NCI-H82 (cell line): ENCODE results near the gene CSNK1D.
"Not testable (repeated sequence)": the region's sequence is repeated elsewhere in the genome, so short reads cannot be mapped to it uniquely, and the experiment has no call there.

Experiments used
- DNase-seq: peaks from one replicate; lab custom pipeline; 2025; lab: John Stamatoyannopoulos, UW

Gene CSNK1D

DNA sequence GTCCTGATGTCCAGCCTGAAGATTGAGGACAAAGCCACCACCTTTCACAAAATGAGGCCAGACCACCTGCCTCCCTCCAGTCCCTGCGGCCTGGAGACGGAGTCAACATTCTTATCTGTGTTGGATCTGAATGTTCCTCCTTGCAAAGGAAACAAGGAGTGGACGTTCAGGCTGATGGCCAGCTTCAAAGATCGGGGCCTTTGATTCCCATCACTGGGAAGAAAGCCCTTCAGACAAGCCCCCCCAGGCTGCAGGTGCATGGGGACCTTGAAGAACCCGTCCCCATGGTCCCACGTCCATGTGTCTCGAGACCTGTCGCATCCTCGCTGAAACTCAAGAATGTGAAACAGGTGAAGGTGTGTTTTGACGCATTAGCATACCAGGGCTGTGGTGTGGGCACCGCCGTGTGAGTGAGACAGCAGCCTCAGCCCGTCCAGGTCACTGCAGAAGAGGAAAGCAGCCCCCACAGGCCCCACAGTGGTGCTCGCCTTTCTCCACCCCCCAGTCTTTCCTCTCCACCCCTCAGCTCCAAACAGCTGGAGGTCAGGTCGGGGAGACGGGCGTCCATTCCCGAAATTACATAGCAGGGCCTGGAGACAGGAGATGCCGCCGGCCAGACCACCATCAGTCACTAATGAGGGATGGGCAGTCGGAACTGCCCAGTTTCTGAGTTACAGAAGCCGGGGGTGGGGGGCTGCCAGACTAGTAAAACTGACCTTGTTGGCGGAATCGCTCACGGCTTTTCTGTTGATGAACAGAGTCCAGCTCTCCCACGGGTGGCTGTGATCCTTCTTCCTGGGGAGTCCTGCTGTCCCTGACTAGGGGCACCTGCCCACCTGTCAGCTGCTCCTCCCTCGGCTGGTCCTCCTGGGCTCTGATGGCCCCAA lies 877 bp upstream of the CSNK1D start:
- DNase-seq: no peak

DNA sequence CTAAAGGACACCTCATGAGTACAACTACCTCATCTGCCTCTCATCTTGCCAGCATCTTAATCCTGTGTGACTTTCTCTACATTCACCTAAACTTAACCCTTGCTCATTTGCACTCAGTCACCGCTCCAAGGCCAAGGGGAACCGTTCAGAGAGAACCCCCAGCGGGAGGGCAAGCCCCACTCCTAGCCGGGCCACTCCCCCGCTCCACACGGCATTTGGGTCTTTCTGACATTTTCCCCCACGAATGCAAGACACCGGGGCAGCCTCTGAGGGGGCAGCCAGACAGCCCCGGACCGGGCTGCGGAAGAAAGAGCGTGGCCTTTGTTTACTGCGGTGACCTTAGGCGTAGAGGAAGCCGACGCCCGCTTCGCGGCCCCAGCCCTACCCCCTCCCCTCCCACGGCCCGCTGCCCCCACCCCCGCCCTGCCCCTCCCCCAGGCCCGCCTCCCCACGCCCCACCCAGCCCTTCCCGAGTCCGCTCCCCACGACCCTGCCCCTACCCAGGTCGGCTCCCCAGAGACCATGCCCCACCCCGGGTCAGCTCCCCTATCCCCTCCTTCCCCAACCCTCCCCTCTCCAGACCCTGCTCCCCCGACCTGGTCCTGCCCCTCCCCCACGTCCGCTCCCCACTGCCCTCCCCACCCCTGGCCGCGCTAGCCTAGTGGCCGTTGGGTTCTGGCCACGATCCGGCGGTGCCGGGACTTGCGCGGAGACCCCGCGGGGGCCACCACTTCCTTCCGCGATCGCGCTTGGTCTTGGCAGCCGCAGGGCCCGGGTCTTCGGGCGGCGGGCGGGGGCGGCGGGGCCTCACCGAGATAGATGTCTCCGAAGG lies 789 bp downstream of the CSNK1D start:
- peak; percentile 71 for DNase-seq

DNA sequence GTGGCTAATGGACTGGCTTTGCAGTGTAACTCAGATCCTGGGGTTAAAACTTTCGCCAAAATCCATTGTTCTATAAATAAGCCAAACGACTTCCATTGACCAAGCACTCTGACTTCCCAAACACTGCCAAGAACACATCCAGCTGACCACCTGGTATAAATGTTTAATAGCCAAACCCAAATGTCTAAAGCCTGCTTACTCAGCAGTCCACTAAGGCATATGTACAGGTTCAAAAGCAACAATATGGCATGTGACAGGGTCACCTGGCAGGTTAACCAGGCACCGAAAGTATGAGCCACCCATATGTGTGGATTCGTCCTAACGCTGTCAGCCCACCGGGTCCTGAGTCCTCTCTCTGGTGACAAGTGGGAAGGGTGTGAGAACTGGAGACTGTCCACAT lies 2.1 kb downstream of the CSNK1D start:
- DNase-seq: no peak

DNA sequence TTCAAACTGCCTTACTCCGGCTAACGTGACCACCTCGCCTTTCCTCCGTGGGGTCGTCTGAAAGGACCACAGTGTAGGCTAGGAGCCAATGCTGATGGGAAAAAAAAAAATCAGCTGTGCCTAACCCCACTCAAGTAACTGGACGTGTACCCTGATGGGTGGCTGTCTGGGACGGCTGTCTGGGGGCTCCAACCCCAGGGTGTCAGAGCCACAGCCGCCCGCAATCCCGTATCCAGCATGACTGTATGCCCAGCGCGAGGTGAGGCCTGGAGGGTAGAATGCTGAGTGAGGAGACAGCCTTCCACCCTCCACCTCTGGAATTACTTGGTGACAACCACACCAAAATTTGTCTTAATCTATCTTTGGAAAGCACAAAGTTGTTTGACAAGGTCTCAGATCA lies 2.8 kb downstream of the CSNK1D start:
- DNase-seq: no peak

DNA sequence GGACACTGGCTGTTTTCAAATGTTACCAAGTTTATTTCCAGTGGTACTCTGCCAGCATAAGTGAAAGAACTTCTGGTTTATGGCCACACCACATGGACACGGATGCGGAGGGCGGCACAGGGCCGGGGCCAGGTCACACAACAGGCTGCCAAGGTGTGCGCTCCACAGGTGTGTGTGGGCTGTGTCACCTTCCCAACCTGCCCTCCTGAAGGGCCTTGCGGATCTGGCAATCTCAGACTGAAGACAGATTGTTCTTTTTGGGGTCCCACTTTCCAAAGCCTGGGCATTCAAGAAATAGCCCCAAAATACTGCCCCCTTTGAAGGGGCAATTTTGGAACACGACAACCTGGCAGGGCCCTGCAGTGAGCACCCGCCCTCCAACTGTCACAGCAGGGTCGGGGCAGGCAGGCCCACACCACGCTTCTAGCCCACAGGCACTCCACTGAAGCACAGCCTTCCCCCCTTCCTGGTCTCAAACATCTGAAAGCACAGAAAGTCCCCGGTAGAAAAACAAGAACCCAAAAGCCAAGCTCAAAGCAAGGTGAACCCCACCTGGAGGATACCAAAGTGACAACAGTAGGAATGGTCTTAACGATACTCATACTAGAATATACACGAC lies 3.5 kb downstream of the CSNK1D start:
- no peak for DNase-seq

DNA sequence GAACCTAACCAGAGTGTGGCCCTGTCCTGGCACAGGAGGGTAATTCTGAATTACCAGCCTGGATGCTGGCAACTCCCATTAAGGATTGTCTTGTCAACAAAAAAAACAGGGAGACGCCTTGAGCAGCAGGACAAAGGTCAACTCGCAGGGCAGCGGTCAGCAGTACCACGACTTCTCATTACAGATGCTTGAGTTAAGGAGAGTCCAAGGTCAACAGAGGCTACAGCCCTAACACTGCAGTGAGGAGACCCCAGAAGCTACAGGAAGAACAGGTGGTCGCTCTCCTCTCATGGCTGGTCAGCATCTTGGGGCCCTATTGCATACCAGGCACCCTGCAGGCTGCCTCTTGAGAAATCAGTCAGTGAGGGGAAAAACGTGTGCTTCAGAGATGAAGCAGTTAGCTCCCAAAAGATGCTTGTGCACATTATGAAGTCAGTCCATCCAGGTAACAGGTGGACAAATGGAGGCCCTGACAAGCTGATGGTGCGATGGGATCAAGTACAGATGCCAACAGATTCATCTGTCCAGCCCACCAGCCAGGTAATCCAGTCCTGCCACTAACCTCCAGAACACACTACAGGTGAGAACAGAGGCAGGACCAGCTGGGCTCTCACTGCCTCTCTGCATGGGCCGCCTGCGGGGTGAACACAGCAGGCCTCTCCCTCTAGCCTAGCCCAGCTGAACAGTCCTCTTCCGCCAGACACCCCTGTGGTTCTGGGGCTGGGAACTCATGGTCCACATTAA lies 4.2 kb downstream of the CSNK1D start:
- DNase-seq: no peak

DNA sequence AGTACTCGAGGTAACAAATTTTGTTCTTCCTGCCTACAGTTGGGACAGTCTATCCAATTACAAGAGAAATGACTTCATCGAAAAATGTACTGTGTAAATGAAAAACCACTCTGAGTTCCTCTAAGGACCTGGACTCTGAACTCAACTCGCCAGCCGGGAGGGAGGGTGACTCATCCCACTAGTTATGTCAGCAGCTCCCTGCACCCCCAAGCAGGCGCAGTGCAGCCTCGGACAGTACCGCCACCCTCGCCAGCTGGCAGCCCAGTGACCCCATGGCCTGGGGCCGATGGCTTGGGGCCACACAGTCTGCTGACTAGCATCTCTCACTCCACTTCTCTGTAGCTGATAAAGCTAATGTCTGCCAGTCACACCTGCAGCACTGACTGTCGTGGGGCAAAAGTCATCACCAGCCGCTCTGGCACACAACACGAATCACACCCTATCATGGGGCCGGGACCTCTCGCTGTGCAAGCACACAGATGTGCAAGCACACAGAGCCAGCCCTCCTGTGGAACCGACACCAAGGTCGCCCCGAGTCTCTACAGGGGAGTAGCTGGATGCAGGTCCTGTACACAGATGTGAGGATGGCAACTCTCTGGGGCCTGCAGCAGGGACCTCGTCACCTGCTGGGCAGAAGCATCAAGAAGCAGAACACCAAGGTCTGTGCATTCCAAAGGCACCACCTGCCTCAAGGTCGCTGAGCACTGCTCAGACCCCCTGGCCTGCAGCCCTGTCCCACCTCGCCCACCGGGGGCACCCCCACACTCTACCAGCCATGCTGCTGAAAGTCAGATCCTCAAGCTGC lies 5.7 kb downstream of the CSNK1D start:
- no peak for DNase-seq

DNA sequence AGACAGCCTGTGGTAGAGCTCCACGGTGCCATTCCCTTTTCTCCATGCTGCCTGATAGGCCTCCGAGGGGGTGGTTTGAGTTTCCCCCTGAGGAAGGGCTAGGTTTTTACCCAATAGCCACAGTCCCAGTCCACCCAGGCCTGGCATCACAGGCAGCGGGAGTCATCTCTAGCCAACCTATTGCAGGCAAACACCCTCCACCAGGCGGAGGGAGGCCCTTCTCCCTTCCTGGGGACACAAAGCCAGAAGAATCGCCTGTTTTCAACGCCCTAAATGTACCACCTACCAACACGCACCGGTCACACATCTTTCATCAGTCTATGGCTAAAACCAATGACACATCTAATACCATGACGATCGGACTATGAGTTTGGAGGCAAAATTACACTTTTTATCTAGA lies 7.4 kb downstream of the CSNK1D start:
- DNase-seq: no peak

DNA sequence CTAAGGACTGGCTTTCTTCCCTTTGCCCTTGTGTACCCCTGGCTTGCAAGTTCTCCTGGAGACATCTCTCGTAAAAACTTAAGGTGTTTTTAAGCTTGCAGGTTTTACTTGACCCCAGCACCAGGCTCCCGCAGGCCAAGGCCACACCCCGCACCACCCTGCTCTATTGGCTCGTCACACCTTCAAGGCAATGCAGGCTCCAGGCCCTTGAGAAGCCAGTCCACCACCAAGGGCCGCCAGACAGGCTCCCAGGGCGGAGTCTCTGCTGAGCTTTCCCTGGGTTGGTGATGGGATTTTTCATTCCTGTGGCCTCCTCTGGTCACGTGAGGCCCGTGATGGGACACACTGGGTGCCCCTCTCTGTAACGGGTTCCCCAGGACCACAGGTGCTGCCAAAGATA lies 9.9 kb downstream of the CSNK1D start:
- DNase-seq: no peak

DNA sequence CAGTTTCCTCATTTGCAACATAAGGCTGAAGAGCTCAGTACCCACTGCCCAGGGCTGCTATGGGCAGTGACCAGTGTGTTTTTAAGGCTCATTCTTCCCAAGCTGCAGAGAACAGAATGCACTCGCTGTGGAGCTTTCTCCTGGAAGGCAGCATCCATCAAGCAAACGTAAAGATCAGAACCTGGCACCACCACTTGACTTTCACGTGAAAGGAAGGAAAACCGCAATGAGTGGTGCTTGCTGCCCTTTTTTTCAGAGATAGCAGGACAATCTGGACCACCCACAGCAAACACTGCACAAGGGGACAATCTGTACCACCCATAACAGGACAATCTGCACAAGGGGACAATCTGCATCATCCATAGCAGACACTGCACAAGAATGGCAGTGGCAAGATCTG lies 11.2 kb downstream of the CSNK1D start:
- no peak for DNase-seq

DNA sequence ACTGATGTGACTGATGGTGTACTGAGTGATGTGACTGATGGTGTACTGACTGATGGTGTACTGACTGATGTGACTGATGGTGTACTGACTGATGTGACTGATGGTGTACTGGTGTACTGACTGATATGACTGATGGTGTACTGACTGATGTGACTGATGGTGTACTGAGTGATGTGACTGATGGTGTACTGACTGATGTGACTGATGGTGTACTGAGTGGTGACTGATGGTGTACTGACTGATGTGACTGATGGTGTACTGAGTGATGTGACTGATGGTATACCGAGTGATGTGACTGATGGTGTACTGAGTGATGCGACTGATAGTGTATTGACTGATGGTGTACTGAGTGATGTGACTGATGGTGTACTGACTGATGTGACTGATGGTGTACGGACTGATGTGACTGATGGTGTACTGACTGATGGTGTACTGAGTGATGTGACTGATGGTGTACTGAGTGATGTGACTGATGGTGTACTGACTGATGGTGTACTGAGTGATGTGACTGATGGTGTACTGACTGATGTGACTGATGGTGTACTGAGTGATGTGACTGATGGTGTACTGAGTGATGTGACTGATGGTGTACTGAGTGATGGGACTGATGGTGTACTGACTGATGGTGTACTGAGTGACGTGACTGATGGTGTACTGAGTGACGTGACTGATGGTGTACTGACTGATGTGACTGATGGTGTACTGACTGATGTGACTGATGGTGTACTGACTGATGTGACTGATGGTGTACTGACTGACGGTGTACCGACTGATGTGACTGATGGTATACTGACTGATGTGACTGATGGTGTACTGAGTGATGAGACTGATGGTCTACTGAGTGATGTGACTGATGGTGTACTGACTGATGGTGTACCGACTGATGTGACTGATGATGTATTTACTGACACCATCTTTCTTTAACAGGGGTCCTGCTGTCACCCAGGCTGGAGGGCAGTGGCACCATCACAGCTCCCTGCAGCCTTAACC lies 13.2 kb downstream of the CSNK1D start:
- DNase-seq: not testable (repeated sequence)

DNA sequence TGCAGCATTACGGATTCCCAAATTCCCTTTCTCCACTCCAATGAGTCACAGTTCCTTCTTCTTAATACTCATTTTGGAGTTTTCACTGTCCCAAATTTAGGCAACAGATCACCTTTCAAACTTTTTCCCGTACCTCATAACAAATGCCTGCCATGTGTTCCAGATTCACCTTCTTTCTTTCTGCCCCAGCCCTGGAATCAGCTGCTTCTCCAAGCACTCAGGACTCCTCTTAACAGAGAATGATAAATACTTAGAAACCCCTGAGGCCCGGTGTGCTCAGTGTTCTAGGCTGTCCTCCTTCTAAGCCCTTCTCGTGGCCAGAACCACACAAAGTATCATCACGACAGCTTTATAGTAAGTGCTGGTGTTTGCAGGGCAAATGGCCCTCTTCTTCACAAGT lies 14.9 kb downstream of the CSNK1D start:
- no peak for DNase-seq

DNA sequence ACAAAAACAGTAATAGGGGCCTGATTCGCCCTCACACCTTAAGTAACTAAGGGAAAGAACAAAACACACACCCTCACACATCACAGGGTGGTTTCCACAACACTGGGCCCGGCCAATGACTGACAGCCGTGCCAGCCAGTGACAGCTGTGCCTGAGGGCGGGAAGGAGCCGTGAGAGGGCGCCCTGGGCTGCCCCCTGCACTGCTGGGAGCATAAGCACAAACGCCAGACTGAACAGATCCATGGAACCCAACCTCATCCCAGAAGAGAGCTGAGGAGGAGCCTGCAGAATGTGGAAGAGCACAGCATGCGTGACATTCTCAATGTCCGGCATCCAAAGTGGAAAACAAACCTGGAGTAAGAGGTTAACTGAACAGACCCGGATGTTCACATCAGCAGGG lies 16.0 kb downstream of the CSNK1D start:
- DNase-seq: peak; percentile 69

DNA sequence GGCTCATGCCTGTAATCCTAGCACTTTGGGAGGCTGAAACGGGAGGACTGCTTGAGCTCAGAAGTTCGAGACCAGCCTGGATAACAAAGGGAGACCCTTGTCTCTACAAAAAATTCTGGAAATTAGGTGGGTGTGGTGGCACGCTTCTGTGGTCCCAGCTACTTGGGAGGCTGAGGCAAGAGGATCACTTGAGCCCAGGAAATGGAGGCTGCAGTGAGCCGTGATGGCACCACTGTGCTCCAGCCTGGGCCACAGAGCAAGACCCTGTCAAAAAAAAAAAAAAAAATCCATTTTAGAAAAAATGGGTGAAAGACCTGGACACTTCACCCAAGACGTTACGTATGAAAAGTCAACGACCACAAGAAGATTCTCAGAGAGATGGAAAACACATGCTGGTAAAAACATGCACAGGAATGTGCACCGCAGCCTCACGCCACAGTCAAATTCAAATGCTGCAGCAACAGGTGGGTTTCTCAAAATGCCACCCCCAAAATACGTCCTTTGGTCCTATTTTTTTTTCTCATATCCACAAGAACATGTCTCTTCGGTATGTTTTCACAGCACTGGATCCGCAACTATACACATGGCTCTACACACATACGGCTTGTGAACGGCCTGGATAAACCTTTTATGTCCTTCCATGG lies 17.1 kb downstream of the CSNK1D start:
- no peak for DNase-seq

DNA sequence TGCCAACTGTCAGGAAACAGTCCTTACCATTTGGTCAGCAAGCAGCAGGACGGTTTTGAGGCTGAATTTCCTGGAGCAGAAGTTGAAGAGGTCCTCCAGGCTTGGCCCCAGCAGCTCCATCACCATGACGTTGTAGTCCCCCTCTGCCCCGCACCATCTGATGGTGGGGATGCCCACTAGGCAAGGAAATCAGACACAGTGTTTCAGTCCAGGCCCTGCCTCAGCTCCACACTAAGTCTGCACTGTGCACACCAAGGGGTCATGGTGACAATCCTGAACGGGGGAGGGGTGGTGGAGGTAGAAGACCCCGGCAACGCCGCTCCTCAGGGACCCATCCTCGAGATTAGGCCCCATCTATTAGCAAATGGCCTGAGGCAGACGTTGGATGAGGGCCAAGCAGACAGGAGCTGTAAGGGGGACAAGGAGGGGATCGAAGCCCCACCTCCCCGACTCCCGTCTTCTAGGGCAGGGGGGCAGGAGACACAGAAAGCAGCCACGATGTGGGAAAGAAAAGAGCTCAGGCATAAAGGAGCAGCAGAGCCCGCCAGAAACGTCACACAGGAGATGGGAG lies 18.0 kb downstream of the CSNK1D start:
- no peak for DNase-seq

DNA sequence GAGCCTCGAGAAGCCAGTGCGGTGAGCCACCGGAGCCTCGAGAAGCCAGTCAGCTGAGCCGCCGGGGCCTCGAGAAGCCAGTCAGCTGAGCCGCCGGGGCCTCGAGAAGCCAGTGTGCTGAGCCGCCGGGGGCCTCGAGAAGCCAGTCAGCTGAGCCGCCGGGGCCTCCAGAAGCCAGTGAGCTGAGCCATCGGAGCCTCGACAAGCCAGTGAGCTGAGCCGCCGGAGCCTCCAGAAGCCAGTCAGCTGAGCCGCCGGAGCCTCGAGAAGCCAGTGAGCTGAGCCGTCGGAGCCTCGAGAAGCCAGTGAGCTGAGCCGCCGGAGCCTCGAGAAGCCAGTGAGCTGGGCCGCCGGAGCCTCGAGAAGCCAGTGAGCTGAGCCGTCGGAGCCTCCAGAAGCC lies 18.8 kb downstream of the CSNK1D start:
- DNase-seq: not testable (repeated sequence)

DNA sequence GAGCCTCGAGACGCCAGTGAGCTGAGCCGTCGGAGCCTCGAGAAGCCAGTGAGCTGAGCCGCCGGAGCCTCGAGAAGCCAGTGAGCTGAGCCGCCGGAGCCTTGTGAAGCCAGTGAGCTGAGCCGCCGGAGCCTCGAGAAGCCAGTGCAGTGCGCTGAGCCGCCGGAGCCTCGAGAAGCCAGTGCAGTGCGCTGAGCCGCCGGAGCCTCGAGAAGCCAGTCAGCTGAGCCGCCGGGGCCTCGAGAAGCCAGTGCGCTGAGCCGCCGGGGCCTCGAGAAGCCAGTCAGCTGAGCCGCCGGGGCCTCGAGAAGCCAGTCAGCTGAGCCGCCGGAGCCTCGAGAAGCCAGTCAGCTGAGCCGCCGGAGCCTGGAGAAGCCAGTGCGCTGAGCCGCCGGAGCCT lies 19.4 kb downstream of the CSNK1D start:
- DNase-seq: not testable (repeated sequence)

DNA sequence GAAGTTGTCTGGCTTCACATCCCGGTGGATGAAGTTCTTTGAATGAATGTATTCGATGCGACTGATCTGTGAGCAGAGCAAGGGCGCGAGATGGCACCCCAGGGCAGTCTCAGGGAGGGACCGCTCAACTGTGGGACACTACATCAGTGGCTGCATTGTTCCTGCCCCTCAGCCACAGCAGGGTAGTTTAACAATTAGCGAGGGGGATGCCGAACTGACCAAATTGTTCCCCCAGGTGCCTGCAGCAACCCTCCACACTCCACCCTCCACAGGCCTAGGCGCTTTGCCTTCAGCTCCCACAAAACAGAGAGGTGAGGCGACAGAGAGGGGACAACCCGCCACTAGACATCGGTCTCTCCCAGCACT lies 20.3 kb downstream of the CSNK1D start:
- DNase-seq: no peak

DNA sequence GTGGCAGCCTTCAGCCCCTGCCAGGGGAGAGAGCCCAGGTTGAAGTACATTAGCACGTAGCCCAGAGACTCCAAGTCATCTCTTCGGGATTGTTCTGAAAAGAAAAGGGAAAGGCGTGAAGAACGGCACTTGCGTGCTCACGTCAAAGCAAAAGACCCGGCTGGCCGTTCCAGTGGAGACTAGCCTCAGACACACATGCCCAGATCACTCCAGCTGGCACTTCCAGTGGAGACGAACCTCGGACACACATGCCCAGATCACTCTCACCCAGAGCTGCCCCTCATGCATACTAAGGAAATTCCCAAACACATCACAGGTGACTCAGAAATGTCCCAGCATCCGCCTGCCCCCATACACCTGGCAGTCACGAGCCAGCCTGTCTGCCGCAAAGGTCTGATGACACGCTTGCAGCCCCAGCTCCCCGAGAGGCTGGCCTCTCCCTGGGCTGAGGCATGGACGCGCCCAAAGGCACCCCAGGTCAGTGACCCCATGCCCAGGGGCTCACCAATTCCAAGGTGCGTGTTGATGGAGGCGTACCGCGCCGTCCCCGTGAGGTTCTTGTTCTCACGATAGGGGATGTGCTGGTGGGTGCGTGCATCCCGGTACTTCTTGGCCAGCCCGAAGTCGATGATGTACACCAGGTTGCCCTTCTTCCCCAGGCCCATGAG lies 20.9 kb downstream of the CSNK1D start:
- no peak for DNase-seq
